Colonic mucosa (tissue), 4 donors: Measurements from ENCODE around the gene GZF1. TPM values are rescaled to one million over a fixed set of nuclear protein-coding genes. Genes with fewer than 3 reads are reported as not detected.

Experiments
- DNase-seq: peaks from one replicate; pipeline ENCODE4 v3.0.0-alpha.2; 2020
- H3K27ac ChIP-seq: fragments of 200-600 bp; one replicate; pipeline ENCODE4 v1.8.0; 2021
- H3K27me3 ChIP-seq: fragments of 200-600 bp; one replicate; pipeline ENCODE4 v1.8.0; 2021
- H3K36me3 ChIP-seq: fragments of 200-600 bp; one replicate; pipeline ENCODE4 v1.8.0; 2021
- H3K4me1 ChIP-seq: fragments of 200-600 bp; one replicate; pipeline ENCODE4 v1.8.0; 2021; ENCODE audit warnings: mild to moderate bottlenecking
- H3K4me3 ChIP-seq: fragments of 200-600 bp; one replicate; pipeline ENCODE4 v1.8.0; 2021
- H3K9ac ChIP-seq, 2 donors: one replicate each; pipeline ENCODE4 v1.7.0; 2013; ENCODE audit warnings: control low read depth in 2 of 2, low read depth in 2 of 2, low read length in 2 of 2
- H3K9me3 ChIP-seq: fragments of 200-600 bp; one replicate; pipeline ENCODE4 v1.8.0; 2021
- intact Hi-C: fragments of 100-400 bp; cut with DNase I; formaldehyde crosslinking; loops from one replicate; pipeline ENCODE4 v1.14.1; 2022
- total RNA-seq, 2 donors: library from RNA; stranded (reverse); fragmentation: NEBNext Ultra II Directional in 1 of 2; extraction: Animal tissue kit (Norgen Biotek cat#: 25700) in 1 of 2; gene quantifications; one replicate each; pipeline ENCODE4 v1.2.1, GENCODE V29; 2021
- TF ChIP-seq, protein P1 (sequence below): fragments of 200-600 bp; IDR thresholded peaks from one replicate; pipeline ENCODE4 v1.8.0; 2022; ENCODE audit warnings: antibody characterized with exemption, mild to moderate bottlenecking
- donor health status: healthy.
- donor health status: DM: no; HTN: no; CAD: no.
- donor health status: DM: no; HTN: no; CAD: no.

GZF1 gene
- total RNA-seq, 2 donors from 2014 or later, result 8.5 to 9.6 TPM

DNA sequence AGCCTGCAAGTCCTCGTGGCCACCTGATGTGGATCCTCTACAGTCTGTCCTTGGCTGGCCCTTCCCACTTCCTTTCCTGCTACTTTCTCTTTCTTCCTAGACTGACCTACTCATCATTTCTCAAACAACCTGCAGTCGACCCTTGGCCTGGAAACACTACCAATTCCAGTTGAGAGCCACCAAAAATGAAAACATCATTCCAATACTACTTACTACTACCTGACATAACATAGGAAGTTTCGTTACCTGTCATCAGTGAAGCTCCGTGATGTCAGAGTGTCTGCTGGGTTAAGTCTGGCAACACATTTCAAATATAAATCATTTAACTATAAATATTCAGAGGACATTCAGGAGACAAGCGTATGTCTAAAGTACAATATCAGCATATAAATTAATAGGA is 13.8 kb downstream of the GZF1 start:
- intact Hi-C loops, result no loop called here
- H3K27me3 ChIP-seq, result no peaks in the 10 kb centered on the region

DNA sequence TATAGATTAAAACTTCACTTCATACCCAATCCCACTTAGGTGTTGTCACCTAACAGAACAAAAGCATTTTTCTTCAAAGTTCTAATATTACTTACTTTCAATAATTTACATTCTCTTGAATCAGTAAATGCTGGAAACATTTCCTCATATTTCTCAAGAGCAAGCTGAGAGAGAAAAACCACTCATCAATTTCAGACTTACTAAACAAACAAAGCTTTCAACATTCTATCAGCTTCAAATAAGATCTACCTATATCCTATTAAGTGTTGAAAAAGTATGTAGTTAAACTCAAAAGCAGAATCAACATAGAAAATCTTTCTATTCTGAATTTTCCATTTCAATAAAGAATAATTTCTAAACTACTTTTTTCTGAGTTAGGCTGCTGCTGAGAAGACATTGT is 17.8 kb downstream of the GZF1 start:
- H3K36me3 ChIP-seq, result no peaks in the 10 kb centered on the region
- H3K9me3 ChIP-seq, result no peaks in the 10 kb centered on the region
- no peak overlapping the region for H3K27ac ChIP-seq
- DNase-seq, result no peak
- H3K9ac ChIP-seq, result no peak overlapping the region
- H3K4me1 ChIP-seq, result no peaks in the 10 kb centered on the region
- intact Hi-C loops, result no loop called here
- no peak overlapping the region for H3K4me3 ChIP-seq
- no peaks in the 10 kb centered on the region for H3K27me3 ChIP-seq
- TF ChIP-seq, protein P1, sequence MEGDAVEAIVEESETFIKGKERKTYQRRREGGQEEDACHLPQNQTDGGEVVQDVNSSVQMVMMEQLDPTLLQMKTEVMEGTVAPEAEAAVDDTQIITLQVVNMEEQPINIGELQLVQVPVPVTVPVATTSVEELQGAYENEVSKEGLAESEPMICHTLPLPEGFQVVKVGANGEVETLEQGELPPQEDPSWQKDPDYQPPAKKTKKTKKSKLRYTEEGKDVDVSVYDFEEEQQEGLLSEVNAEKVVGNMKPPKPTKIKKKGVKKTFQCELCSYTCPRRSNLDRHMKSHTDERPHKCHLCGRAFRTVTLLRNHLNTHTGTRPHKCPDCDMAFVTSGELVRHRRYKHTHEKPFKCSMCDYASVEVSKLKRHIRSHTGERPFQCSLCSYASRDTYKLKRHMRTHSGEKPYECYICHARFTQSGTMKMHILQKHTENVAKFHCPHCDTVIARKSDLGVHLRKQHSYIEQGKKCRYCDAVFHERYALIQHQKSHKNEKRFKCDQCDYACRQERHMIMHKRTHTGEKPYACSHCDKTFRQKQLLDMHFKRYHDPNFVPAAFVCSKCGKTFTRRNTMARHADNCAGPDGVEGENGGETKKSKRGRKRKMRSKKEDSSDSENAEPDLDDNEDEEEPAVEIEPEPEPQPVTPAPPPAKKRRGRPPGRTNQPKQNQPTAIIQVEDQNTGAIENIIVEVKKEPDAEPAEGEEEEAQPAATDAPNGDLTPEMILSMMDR, result no peak

More for the DNA sequence above, 13.8 kb downstream of the GZF1 start:
- Histone ChIP-seq H3K36me3 (no peaks in the 10 kb centered on the region), H3K4me1 (no peaks in the 10 kb centered on the region), H3K9ac (no peak overlapping the region), H3K4me3 (no peak overlapping the region), H3K27ac (no peak overlapping the region), H3K9me3 (no peaks in the 10 kb centered on the region)
- TF ChIP-seq, protein P1, result no peak
- no peak for DNase-seq

GRCh38 chr20:23381876-23382275 is 19.9 kb downstream of the GZF1 start:
- TF ChIP-seq, protein P1, result no peak
- no peaks in the 10 kb centered on the region for H3K36me3 ChIP-seq
- no peak overlapping the region for H3K27ac ChIP-seq

GRCh38 chr20:23386304-23387117 is 24.5 kb downstream of the GZF1 start:
- no peak for DNase-seq
- intact Hi-C loops, result no loop called here
- Histone ChIP-seq H3K9ac (no peak overlapping the region), H3K27ac (no peak overlapping the region), H3K9me3 (no peaks in the 10 kb centered on the region), H3K4me1 (peaks cover 4% of the 10 kb centered on the region), H3K36me3 (no peaks in the 10 kb centered on the region), H3K27me3 (no peaks in the 10 kb centered on the region), H3K4me3 (no peak overlapping the region)
- TF ChIP-seq, protein P1, result no peak

More at GRCh38 chr20:23381876-23382275, 19.9 kb downstream of the GZF1 start:
- H3K9me3 ChIP-seq, result no peaks in the 10 kb centered on the region
- peaks cover under 1% of the 10 kb centered on the region for H3K4me1 ChIP-seq
- no peak overlapping the region for H3K4me3 ChIP-seq
- intact Hi-C loops, result no loop called here
- H3K27me3 ChIP-seq, result no peaks in the 10 kb centered on the region
- no peak for DNase-seq
- no peak overlapping the region for H3K9ac ChIP-seq

- TF ChIP-seq, protein P1, result no peak
- Histone ChIP-seq H3K4me1 (peaks cover 4% of the 10 kb centered on the region), H3K9ac (no peak overlapping the region), H3K27me3 (no peaks in the 10 kb centered on the region), H3K27ac (no peak overlapping the region), H3K4me3 (no peak overlapping the region), H3K9me3 (no peaks in the 10 kb centered on the region), H3K36me3 (no peaks in the 10 kb centered on the region)
- no peak for DNase-seq
- intact Hi-C loops, result no loop called here
Measured at GRCh38 chr20:23387118-23387443, 25.1 kb downstream of the GZF1 start.
